Panc1 (cell line): ENCODE results near the gene IL7R. TPM values are rescaled to one million over a fixed set of nuclear protein-coding genes. Genes with fewer than 3 reads are reported as not detected.
"Not testable (repeated sequence)": the region's sequence is repeated elsewhere in the genome, so short reads cannot be mapped to it uniquely, and the experiment has no call there.

Source experiments
- ATAC-seq: fragments of 200-7000 bp; cut with Tn5 transposase; 2 replicates; pipeline ENCODE4 v1.9.1; 2020; ENCODE audit warnings: mild to moderate bottlenecking, moderate library complexity
- BruUV-seq: library from RNA; stranded (reverse); fragments of 400-500 nt; replicated peaks from 2 replicates; lab custom pipeline; 2021; lab: Mats Ljungman, UMichigan
- CTCF ChIA-PET: fragments of 300-600 bp; sonication (Branson Sonifier 250); formaldehyde crosslinking; loops from one replicate; lab custom pipeline; 2022; ENCODE audit warnings: antibody characterized with exemption; lab: Charles Lee
- POLR2A ChIA-PET: fragments of 300-600 bp; sonication (Branson Sonifier 250); formaldehyde crosslinking; loops from one replicate; lab custom pipeline; 2022; ENCODE audit warnings: antibody characterized with exemption; lab: Charles Lee
- DNase-seq: peaks from one replicate; pipeline ENCODE4 v3.0.0-alpha.2; 2010; ENCODE audit warnings: low read depth, low spot score
- H3K27ac ChIP-seq: 2 replicates; pipeline ENCODE4 v1.5.1; 2011; ENCODE audit warnings: mild to moderate bottlenecking, low read length, inconsistent platforms
- H3K27me3 ChIP-seq: fragments of 200-500 bp; sonication (Bioruptor generic); 2 replicates; pipeline ENCODE4 v1.6.0; 2014; ENCODE audit warnings: low read length, inconsistent platforms; ENCODE audit not compliant: control insufficient read depth, insufficient read depth
- H3K36me3 ChIP-seq: fragments of 200-500 bp; sonication (Bioruptor generic); 2 replicates; pipeline ENCODE4 v1.5.1; 2014; ENCODE audit warnings: inconsistent platforms, mild to moderate bottlenecking, low read length, moderate library complexity; ENCODE audit not compliant: control insufficient read depth, insufficient read depth
- H3K4me1 ChIP-seq: 2 replicates; pipeline ENCODE4 v1.5.1; 2011; ENCODE audit warnings: inconsistent platforms, mild to moderate bottlenecking, low read length, moderate library complexity; ENCODE audit not compliant: control insufficient read depth, insufficient read depth
- H3K4me3 ChIP-seq, 2 experiments: 2 replicates each; pipeline ENCODE4 v1.5.1; 2011 to 2012; ENCODE audit warnings: low read depth in 2 of 2, low read length in 2 of 2, mild to moderate bottlenecking in 2 of 2, inconsistent platforms in 1 of 2, moderate library complexity in 1 of 2
- H3K9me3 ChIP-seq: fragments of 200-500 bp; sonication (Bioruptor generic); 2 replicates; pipeline ENCODE4 v1.5.1; 2014; ENCODE audit warnings: low read depth, mild to moderate bottlenecking, inconsistent platforms, low read length, moderate library complexity; ENCODE audit not compliant: control insufficient read depth, insufficient read depth
- CTCF ChIP-seq: fragments of 450-650 bp; IDR thresholded peaks from 2 replicates; pipeline ENCODE4 v1.5.1; 2017; ENCODE audit warnings: mild to moderate bottlenecking
- POLR2AphosphoS5 ChIP-seq: IDR thresholded peaks from 2 replicates; pipeline ENCODE4 v1.6.1; 2012; ENCODE audit warnings: mild to moderate bottlenecking, low read depth, low read length, moderate library complexity
- REST ChIP-seq, 2 experiments: IDR thresholded peaks; 2 replicates each; pipeline ENCODE4 v1.6.1; 2011 to 2012; ENCODE audit warnings: low read depth in 2 of 2, control low read depth in 1 of 2, low read length in 1 of 2, mild to moderate bottlenecking in 1 of 2, moderate library complexity in 1 of 2; ENCODE audit not compliant: insufficient read depth in 1 of 2
- SIN3A ChIP-seq: IDR thresholded peaks from 2 replicates; pipeline ENCODE4 v1.6.1; 2012; ENCODE audit warnings: low read depth, mild to moderate bottlenecking, low read length, moderate library complexity, borderline replicate concordance; ENCODE audit not compliant: insufficient read depth
- TCF7L2 ChIP-seq: IDR thresholded peaks from 2 replicates; pipeline ENCODE4 v1.6.1; 2011; ENCODE audit warnings: mild to moderate bottlenecking, low read depth, low read length, inconsistent platforms
- in situ Hi-C: cut with HindIII; loops from 2 replicates; pipeline ENCODE4 v1.10.0; 2016; ENCODE audit warnings: low sequenced_read_pairs, low pct_unique_long_range_greater_than_20kb
- intact Hi-C: fragments of 100-400 bp; cut with micrococcal nuclease; formaldehyde crosslinking; loops from one replicate; pipeline ENCODE4 v1.10.0; 2022; ENCODE audit not compliant: unreplicated experiment
- total RNA-seq: library from RNA; stranded (reverse); gene quantifications from one replicate; pipeline ENCODE4 v1.2.1, GENCODE V29; 2021; ENCODE audit not compliant: unreplicated experiment

IL7R gene
- total RNA-seq, 1 experiment from 2014 or later, result 0.90 TPM

GRCh38 chr5:35842856-35843255 lies 13.8 kb upstream of the IL7R start:
- POLR2A ChIA-PET, result no interaction called here
- in situ Hi-C loops, result no loop called here
- ATAC-seq, result no peak

DNA sequence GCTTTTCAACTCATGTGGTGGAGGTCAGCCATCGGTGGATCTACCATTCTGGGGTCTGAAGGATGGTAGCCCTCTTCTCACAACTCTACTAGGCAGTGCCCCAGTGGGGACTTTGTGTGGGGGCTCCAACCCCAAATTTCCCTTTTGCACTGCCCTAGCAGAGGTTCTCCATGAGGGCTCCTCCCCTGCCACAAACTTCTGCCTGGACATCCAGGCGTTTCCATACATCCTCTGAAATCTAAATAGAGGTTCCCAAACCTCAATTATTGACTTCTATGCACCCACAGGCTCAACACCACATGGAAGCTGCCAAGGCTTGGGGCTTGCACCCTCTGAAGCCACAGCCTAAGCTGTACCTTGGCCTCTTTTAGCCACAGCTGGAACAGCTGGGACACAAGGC lies 11.2 kb upstream of the IL7R start:
- H3K4me3 ChIP-seq, H3K27ac ChIP-seq, H3K4me1 ChIP-seq, ATAC-seq, intact Hi-C loops, BruUV-seq, POLR2A ChIA-PET, H3K36me3 ChIP-seq, in situ Hi-C loops, DNase-seq, H3K27me3 ChIP-seq: not testable (repeated sequence)
- peaks cover 14% of the 10 kb centered on the region for H3K9me3 ChIP-seq
- CTCF ChIA-PET, result interaction anchor here (0.6 kb wide), 1 partner anchor 483 kb away, joined by 3 read pairs; no protein-coding TSS in a partner anchor

More at GRCh38 chr5:35842856-35843255, 13.8 kb upstream of the IL7R start:
- TF ChIP-seq TCF7L2, result no peak
- TF ChIP-seq REST (IDR thresholded peaks at IDR 0.05; ENCODE audit: insufficient read depth in 1 of 2, low read depth in 2 of 2, low read length in 1 of 2), result no peak
- no peak for TF ChIP-seq CTCF
- no TSS peak for BruUV-seq
- intact Hi-C loops, result no loop called here
- no peak overlapping the region for H3K27ac ChIP-seq
- no peaks in the 10 kb centered on the region for H3K36me3 ChIP-seq
- no peaks in the 10 kb centered on the region for H3K27me3 ChIP-seq
- H3K4me1 ChIP-seq, result no peaks in the 10 kb centered on the region
- no peak overlapping the region for H3K4me3 ChIP-seq
- CTCF ChIA-PET, result no interaction called here
- DNase-seq, result no peak
- H3K9me3 ChIP-seq, result peaks cover 14% of the 10 kb centered on the region

- ChIA-PET CTCF (no interaction called here), POLR2A (no interaction called here)
- Histone ChIP-seq H3K27me3 (no peaks in the 10 kb centered on the region), H3K27ac (no peak overlapping the region), H3K36me3 (no peaks in the 10 kb centered on the region), H3K4me1 (no peaks in the 10 kb centered on the region), H3K9me3 (peaks cover 13% of the 10 kb centered on the region), H3K4me3 (no peak overlapping the region)
- no TSS peak for BruUV-seq
- intact Hi-C loops, result no loop called here
- no peak for TF ChIP-seq POLR2AphosphoS5
- no peak for TF ChIP-seq SIN3A
- no peak for TF ChIP-seq REST (IDR thresholded peaks at IDR 0.05; ENCODE audit: insufficient read depth in 1 of 2, low read depth in 2 of 2, low read length in 1 of 2)
- ATAC-seq (no peak), DNase-seq (no peak)
- in situ Hi-C loops, result no loop called here
Measured at GRCh38 chr5:35847491-35847890, 9.2 kb upstream of the IL7R start.
